HG02571 (cell line): ENCODE measurements around the gene HES5.

Source experiments
- ATAC-seq: cut with Tn5 transposase; IDR thresholded peaks from one replicate; pipeline ENCODE4 v1.9.1; 2021; ENCODE audit warnings: mild to moderate bottlenecking, moderate library complexity; ENCODE audit not compliant: unreplicated experiment

HES5 gene

GRCh38 chr1:2481885-2482284 is 48.2 kb downstream of the HES5 start:
- no peak for ATAC-seq

GRCh38 chr1:2480986-2481364 is 49.1 kb downstream of the HES5 start:
- no peak for ATAC-seq

GRCh38 chr1:2480236-2480985 is 49.7 kb downstream of the HES5 start:
- ATAC-seq = no peak

GRCh38 chr1:2479618-2480017 is 50.4 kb downstream of the HES5 start:
- no peak for ATAC-seq

GRCh38 chr1:2479186-2479585 is 50.9 kb downstream of the HES5 start:
- ATAC-seq = no peak
